Mucosa of descending colon (tissue), 3 donors: ENCODE data around the gene CTSE. TPM values are rescaled to one million over a fixed set of nuclear protein-coding genes. Genes with fewer than 3 reads are reported as not detected.

Source experiments
- ATAC-seq: fragments of 200-7000 bp; cut with Tn5 transposase; one replicate; pipeline ENCODE4 v1.9.1; 2020; ENCODE audit warnings: mild to moderate bottlenecking, moderate library complexity
- DNase-seq, 3 donors: peaks; one replicate each; pipeline ENCODE4 v3.0.0-alpha.2; 2020
- H3K36me3 ChIP-seq: fragments of 200-600 bp; one replicate; pipeline ENCODE4 v1.8.0; 2021; ENCODE audit warnings: low read depth, mild to moderate bottlenecking
- H3K4me1 ChIP-seq: fragments of 200-600 bp; one replicate; pipeline ENCODE4 v1.8.0; 2021; ENCODE audit warnings: low read depth, mild to moderate bottlenecking
- H3K4me3 ChIP-seq: fragments of 200-600 bp; one replicate; pipeline ENCODE4 v1.8.0; 2021; ENCODE audit warnings: mild to moderate bottlenecking
- H3K9me3 ChIP-seq: fragments of 200-600 bp; one replicate; pipeline ENCODE4 v1.8.0; 2021; ENCODE audit warnings: mild to moderate bottlenecking
- intact Hi-C, 2 donors: fragments of 100-400 bp; cut with DNase I in 1 of 2; cut with micrococcal nuclease in 1 of 2; formaldehyde crosslinking; loops; one replicate each; pipeline versions ENCODE4 v1.11.0 to v1.11.1; 2022; cut with DNase I, micrococcal nuclease
- long read RNA-seq, 2 donors: library from polyadenylated mRNA; unstranded; transcript quantifications; one replicate each; pipeline ENCODE4 v2.0.0, GENCODE V29; 2019 to 2021
- total RNA-seq, 3 donors: library from RNA; stranded (reverse); fragmentation: NEBNext Ultra II Directional in 2 of 3; extraction: Animal tissue kit (Norgen Biotek cat#: 25700) in 2 of 3; gene quantifications; one replicate each; pipeline versions ENCODE4 v1.2.1 to v1.2.4, GENCODE V29; 2021 to 2023
- TF ChIP-seq, protein P1 (sequence below): fragments of 200-600 bp; IDR thresholded peaks from one replicate; pipeline ENCODE4 v1.8.0; 2022; ENCODE audit warnings: antibody characterized with exemption, mild to moderate bottlenecking
- donor health status: DM: no; HTN: no; CAD: no; lungs with moderate emphysema.
- donor health status: DM: no; HTN: no; CAD: no.
- donor health status: DM: no; HTN: yes; CAD: no.

Gene CTSE
- 10 to 100 TPM in 2 of 3 donors, 1 to 10 TPM in 1; 6.5 to 26.1 (median 17.7) TPM for total RNA-seq
- long read RNA-seq, donor 1, transcript CTSE-201 (9 exons, 2,228 nt) = major isoform, 5 of 8 reads
- long read RNA-seq, donor 1, partial matches to known transcripts = 2 of 8 reads
- long read RNA-seq, donor 1, other reads (novel, unspliced or antisense) = 0 of 8 reads
- long read RNA-seq, donor 2, transcript CTSE-201 (9 exons, 2,228 nt) = major isoform, 6 of 8 reads
- long read RNA-seq, donor 2, partial matches to known transcripts = 0 of 8 reads
- long read RNA-seq, donor 2, other reads (novel, unspliced or antisense) = 1 of 8 reads

- Histone ChIP-seq H3K36me3 (no peaks in the 10 kb centered on the region), H3K4me3 (no peak within 1 kb of the TSS), H3K4me1 (no peaks in the 10 kb centered on the region), H3K9me3 (no peaks in the 10 kb centered on the region)
- peak; percentile 94 for ATAC-seq
- peak in 2 of 3 donors; percentile 53 to 55 for DNase-seq
- TF ChIP-seq, protein P1, sequence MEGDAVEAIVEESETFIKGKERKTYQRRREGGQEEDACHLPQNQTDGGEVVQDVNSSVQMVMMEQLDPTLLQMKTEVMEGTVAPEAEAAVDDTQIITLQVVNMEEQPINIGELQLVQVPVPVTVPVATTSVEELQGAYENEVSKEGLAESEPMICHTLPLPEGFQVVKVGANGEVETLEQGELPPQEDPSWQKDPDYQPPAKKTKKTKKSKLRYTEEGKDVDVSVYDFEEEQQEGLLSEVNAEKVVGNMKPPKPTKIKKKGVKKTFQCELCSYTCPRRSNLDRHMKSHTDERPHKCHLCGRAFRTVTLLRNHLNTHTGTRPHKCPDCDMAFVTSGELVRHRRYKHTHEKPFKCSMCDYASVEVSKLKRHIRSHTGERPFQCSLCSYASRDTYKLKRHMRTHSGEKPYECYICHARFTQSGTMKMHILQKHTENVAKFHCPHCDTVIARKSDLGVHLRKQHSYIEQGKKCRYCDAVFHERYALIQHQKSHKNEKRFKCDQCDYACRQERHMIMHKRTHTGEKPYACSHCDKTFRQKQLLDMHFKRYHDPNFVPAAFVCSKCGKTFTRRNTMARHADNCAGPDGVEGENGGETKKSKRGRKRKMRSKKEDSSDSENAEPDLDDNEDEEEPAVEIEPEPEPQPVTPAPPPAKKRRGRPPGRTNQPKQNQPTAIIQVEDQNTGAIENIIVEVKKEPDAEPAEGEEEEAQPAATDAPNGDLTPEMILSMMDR = no peak
- intact Hi-C loops = no loop called here
Measured at GRCh38 chr1:206023695-206024094, at the start of gene CTSE. TSS of gene CTSE (minus strand) at chr1:206023895. CDS start at chr1:206023791, 104 bp downstream.

GRCh38 chr1:206070627-206071304 lies 47.1 kb upstream of the CTSE start:
- no peak overlapping the region for H3K4me3 ChIP-seq
- no peak for ATAC-seq
- H3K9me3 ChIP-seq = no peaks in the 10 kb centered on the region
- TF ChIP-seq, protein P1 = no peak
- intact Hi-C loops = no loop called here
- H3K36me3 ChIP-seq = no peaks in the 10 kb centered on the region
- DNase-seq = no peak
- no peaks in the 10 kb centered on the region for H3K4me1 ChIP-seq

DNA sequence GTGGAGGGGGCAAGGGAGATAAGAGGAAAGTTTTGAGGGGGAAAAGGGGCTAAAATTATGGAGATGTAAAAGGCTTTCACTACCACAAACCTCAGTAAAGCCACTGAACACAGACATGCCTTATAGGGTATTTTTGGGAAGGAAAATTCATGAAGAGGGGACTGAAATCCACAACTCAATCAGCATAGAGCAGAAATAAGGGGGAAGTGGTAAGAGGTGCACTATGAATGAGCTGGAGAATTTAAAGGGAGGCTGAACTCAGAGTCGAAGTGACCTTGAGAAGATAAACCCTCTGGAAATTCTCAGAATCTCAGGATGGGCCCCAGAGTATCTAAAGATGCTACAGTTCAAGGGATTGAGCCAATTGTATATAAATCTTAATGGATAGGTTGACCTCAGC lies 44.6 kb upstream of the CTSE start:
- TF ChIP-seq, protein P1 = no peak
- Histone ChIP-seq H3K9me3 (no peaks in the 10 kb centered on the region), H3K4me1 (no peaks in the 10 kb centered on the region), H3K36me3 (no peaks in the 10 kb centered on the region), H3K4me3 (no peak overlapping the region)
- intact Hi-C loops = no loop called here
- ATAC-seq = no peak
- DNase-seq = no peak

DNA sequence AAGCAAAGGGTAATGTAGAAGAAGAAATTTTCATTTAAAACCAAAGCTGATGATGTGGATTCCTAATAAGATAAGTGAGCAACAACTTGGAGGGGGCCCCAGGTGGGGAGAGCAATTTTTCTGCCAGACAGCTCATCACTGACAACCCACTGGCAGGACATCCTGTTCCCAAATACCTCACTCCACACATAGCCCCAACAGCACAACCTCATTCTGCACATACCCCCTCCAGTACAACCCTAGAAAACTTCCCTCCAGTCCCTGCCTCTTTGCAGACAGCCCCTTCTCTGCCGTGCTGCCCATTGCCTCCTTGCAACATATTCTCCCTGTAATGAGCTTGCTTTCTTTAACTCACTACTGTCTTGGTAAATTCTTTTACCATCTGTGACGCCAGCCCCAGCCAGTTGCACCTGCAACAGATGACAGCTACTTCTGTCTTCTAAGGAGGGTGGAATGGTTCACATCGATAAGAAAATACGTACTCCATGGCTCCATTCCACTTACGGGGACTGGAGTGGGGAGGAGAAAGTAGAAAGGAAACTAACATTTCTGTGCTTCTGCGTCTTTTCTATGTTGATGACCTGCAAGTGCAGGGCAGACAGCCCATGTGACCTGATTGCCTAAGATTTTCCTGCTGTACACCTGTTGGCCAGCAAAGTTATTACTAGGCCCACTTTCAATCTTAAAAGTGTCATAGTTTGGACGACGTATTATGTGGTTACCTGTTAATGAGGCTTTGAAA lies 44.0 kb upstream of the CTSE start:
- Histone ChIP-seq H3K9me3 (no peaks in the 10 kb centered on the region), H3K4me3 (no peak overlapping the region), H3K36me3 (no peaks in the 10 kb centered on the region), H3K4me1 (no peaks in the 10 kb centered on the region)
- no peak for DNase-seq
- peak; percentile 7 for ATAC-seq
- TF ChIP-seq, protein P1 = no peak
- intact Hi-C loops = no loop called here

GRCh38 chr1:206066479-206067171 lies 42.9 kb upstream of the CTSE start:
- ATAC-seq (peak; percentile 57), DNase-seq (no peak)
- H3K9me3 ChIP-seq = no peaks in the 10 kb centered on the region
- no peak overlapping the region for H3K4me3 ChIP-seq
- H3K4me1 ChIP-seq = no peaks in the 10 kb centered on the region
- intact Hi-C loops = no loop called here
- TF ChIP-seq, protein P1 = no peak
- H3K36me3 ChIP-seq = no peaks in the 10 kb centered on the region
